Kasumi-1 (cell line): ENCODE data around the gene GPR50.

Experiments used
- DNase-seq, 2 experiments: peaks; one replicate each; lab custom pipeline; 2025; lab: John Stamatoyannopoulos, UW

GPR50 gene

DNA sequence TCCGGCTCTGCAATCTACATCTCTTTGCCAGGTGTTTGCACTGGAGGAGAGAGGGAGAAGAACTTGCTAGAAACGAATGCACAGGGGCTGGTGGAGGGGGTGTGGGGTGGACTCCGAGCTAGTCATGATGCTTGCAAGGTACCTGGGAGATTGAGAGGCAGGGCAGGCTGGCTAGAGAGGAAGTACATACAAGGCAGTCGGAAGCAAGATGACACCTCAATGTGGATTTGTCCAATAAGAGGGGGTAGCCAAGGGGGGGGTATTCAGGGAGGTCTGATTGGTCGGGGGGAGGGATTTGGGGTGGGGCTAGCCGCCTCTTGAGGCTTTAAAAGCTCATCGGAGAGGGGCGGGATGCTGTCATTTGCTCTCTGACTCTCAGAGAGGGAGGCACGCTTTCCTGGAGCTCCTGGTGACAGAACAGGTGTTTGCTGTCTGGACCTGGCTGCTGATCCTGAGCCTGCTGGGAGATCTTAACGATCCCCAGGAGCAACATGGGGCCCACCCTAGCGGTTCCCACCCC, at the start of gene GPR50:
Gene GPR50, plus strand, starts transcription at position 354 of the 520 bp plus-strand sequence. Its CDS starts 138 bp downstream, at position 492.
- no peak for DNase-seq

DNA sequence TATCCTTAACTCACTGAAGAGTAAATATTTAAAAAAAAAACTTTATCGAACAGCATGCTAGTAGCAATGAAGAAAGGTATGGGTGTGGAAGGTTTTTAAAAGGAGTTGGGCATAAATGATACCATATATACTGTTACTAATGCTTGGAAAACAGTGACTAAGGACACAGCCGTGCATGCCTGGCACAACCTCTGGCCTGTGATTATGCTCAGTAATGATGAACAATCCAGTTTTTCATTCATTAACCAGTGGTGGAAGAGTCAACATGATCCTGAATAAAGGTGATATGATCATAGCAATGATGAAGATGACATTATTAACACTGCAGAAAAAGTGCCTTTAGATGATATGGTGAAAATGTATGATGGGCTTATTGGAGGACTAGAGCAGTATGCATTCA, 43.9 kb upstream of the GPR50 start:
- DNase-seq: no peak

DNA sequence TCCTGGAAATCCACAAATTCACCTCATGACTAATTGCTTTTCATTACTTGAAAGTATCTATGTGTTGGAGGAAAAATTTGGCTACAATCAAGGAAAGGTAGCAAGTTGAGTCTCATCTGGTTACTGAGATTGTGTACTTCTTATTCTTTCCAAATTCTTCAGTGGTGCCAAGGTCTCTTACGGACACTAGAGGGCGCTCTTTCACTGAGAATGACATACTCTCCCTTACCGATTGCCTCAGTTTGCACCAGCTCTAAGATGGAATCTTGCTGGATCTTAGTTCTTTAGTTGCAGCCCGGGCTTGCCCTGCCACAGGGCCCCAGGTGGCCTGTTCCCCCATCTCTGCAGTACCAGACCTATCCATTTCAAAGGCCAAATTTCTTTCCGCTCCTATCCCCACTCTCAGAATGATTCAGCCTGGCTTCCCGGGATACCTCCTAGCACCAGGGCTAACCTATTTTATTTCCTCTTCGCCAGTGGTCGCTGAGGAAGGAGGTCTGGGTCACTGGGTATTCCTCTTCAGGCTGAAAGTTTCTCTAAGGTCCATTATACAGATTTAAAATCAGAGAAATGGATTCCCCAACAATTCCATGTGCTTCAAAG, 24.6 kb upstream of the GPR50 start:
- peak; percentile 51 to 61 for DNase-seq

DNA sequence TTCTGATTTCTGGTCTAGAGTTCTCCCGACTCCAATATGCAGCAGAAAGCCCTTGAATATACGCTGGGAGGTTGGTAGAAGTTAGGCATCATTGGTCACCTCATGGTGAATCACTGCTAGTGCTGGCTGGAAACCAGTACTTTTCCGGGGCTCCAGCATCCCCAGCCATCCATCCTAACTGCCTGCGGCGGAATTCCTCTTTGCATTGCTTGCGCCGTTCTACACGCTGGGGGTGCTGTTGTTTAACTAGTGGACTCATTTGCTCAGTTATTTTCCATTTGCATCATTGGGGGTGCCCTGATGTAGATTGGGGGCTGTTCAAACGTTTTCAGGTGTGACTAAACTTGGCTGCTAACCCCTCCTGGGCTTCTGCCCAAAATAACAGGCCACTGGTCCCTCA, 23.3 kb upstream of the GPR50 start:
- peak in 1 of 2 experiments; percentile 4 for DNase-seq

DNA sequence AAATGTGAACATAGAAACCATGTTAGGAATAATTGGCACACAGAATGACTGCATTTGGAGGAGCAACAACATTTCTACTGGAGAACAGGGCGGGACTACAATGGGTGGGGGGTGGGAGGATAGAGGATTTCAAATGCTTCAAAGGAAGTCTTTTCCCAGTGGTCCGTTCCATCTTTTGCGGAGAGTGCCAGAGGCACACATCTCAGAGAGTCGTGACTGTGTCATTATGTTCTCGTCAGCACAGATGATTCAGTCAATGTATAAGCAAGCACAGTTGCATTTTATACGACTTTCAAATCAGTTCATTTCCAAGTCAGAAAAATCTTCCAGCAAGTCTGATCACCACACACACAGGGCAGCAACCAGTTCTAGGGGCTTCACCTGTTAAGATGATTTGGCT, 22.7 kb upstream of the GPR50 start:
- no peak for DNase-seq

- no peak for DNase-seq
These were observed 21.1 kb upstream of the GPR50 start for GRCh38 chrX:151155234-151155633.

DNA sequence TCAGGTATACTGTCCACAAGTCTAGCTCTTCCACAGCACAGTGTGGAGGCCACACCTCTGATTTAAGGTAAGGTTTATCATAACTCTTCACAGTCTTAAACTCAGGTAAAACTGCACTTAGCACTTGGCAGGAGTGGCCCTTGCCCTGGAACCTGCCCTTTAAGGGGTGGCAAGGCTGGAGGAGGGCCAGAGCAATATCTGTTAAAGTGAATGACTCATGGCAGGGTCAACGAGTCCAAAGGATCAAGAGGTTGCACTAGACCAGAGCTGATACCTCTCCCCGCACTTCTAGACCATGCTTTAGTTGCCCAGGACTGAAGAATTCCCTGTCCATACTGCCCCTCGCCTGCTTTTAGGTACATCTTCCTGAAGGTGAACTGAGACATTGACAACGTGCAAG, 14.7 kb upstream of the GPR50 start:
- DNase-seq: no peak

GRCh38 chrX:151167791-151168345, 8.5 kb upstream of the GPR50 start:
- DNase-seq: no peak

DNA sequence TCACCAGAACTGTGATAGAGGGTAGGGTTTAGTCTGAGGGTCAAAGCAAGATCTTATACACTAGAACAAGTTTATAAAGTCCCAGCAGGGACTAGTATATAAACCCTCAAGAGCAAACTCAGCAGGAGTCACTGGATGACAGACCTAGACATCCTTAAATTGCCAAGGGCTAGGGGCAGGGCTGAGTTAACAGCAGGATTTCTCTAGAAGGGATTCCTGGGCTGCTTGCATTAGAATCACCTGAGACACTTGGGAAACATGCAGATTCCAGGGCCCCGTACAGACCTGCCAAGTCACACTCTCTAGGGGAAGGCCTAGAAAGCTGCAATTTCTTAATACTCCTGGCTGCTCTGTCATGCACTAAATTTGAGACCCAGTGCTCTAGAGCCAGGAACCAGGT, 6.6 kb upstream of the GPR50 start:
- no peak for DNase-seq

DNA sequence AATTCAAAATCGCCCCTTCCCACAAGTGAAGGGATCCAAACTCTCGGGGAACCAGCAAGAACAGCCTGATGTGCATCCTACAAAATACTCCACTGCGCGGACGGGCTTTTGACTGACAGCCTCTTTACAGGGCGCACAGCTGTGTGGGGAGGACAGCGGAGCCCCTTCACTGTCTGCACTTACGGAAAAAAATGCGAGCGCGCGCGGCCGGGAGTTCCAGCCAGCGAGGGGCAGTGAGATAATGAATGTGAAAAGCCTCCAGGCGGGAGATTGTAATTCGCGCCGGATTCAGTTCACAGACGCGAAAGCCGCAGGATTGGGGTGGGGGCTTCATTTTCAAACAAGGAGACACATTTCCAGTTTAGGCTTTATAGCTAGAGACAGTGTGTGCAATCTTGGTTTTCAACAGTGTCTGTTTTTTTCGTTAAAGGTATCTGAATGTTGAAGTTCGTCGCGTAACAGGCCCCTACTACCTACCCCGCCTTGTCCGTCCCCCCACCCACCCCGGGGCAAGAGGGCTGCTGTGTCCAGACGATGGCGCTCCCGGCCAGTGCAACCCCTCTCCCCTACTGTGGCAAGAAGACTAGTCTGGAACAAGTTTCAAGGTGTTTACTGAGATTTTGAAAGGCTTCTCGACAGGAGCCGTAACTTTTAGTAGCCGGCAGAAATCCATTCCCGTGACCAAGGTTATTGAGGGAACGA, 1.7 kb upstream of the GPR50 start:
- no peak for DNase-seq

DNA sequence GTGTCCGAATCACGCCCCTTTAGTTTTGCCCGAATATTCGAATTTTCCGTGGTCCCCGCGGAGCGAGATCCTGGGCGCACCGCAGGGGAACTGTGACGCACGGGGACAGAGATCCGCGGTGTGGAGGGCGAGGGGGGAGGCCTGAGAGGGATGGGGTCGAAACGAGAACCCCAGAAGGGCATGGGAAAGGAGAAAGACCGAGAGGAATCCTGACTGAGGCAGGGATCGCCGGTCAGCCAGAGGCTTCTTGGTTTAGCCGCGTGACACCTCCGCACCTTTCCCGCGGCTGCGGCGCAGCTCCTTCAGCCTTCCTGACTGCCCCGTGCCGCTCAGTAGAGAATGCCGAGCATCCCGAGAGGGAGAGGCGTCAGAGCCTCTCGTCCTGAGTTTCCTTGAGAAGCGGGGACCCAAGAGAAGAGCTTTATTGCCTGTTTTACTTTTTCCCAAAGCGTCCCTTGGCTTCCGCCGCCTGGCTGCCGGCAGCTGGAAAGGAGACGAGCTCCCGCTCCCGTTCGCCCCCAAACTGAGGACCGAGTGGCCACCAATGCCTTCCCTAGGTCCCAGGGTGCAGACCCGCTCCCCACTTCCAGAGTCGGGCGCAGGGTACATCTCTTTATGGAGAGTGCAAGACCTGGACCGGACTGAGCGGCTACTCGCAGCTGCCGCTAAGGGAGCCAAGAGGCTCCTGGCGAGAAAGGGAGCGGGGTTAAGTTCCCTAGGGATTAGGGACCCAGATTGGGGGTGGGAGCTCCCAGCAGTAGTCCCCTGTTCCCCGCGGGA, 911 bp upstream of the GPR50 start:
- DNase-seq: no peak

DNA sequence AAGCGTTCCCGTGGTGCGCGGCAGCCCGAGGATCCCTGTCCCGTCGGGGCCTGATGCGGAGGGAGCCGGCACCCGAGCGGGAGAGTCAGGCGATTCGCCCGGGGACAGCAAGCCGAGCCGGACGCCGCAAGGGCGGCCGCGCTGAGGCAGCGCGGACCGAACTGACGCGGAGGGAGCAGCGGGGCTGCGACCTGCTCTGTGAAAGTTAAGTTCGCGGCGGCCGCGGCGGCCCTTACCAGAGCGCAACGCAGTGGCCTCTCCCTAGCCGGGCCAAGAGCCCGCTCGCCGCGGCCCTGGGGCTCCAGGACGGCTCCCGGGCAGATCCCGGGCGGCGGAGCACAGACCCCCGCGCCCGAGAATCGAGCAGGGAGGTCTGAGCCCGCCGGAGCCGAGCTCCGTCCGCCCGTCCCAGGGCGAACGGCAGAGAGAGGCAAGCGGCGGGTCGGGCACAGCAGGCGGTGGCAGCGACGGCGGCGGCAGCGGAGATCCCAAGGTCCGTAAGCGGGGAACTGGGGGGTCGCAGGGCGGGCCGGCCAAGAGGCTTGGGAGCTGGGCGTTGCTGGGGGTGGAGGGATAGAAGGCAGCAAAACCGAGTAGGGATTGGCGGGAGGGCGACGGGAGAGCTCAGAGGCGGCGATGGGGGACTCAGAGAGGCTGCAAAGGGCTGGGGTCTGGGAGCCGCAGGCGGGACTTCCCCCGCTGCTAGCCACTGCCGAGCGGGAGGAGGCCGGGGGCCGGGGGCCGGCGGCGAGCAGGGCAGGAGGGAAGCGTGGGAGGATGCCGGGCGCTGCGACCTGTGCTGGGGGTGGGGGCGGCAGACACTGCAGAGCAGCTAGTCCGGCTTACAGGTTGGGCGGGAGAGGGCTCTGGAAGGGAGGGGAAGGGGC, 1.0 kb downstream of the GPR50 start:
- DNase-seq: no peak

- no peak for DNase-seq
These were observed 2.4 kb downstream of the GPR50 start for GRCh38 chrX:151178746-151179145.

DNA sequence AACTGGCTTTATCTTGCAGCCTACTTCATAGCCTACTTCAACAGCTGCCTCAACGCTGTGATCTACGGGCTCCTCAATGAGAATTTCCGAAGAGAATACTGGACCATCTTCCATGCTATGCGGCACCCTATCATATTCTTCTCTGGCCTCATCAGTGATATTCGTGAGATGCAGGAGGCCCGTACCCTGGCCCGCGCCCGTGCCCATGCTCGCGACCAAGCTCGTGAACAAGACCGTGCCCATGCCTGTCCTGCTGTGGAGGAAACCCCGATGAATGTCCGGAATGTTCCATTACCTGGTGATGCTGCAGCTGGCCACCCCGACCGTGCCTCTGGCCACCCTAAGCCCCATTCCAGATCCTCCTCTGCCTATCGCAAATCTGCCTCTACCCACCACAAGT, 4.0 kb downstream of the GPR50 start:
- DNase-seq: no peak

DNA sequence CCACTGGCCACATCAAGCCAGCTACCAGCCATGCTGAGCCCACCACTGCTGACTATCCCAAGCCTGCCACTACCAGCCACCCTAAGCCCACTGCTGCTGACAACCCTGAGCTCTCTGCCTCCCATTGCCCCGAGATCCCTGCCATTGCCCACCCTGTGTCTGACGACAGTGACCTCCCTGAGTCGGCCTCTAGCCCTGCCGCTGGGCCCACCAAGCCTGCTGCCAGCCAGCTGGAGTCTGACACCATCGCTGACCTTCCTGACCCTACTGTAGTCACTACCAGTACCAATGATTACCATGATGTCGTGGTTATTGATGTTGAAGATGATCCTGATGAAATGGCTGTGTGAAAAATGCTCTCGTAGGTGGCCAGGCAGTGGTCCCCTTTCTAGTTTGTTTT, 4.7 kb downstream of the GPR50 start:
- no peak for DNase-seq

DNA sequence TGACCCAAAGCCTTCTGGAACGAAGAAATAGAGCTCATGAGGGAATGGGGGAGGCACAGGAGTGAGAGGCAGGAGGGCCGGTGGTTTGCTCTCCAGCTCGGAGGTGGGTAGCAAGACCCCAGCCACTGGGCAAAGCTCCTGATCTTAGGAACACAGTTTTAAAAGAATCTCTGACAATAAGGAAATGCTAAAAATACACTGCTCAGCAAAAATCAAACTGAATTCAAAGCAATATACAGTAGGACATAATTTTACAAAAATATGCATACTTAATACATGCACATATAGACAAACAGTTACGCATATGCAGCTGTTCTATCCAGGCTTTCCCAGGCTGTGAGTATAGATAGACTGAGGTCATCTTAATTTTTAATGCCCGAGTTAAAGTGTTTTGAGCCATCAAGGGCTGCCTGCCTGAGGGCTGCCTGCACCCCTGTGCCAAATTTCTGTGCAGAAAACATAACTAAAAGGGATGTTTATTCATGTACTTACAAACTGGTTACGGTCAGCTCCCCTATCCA, 6.9 kb downstream of the GPR50 start:
- no peak for DNase-seq

DNA sequence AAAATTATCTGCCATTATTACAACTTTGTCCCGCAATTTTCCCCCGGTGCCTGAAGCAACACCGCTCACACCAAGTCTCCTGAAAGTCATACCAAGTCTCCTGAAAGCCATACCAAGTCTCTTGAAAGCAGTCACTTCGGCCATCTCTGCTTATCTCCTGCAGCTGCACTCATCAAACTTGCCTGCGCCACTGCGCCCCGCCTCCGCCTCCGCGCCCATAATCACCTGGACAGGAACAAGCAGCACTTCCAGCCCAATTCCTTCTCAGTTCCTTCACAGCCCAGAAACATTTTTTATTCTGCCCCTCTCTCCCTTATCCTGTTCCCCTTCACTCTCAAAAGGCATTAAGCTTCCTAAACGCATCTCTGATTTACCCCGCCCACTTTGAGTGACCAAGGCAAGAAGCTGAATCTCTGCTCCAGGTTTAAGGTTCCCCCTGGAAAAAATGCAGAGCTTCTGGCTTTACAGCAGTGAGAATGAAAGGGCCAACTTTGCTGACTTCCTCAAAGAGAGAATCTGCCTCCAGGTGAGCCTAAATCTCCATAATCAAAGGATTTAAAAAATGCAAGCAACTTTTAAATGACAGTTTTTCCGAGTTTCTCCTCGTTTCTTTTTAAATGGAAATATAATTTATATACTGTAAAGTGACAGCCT, 7.7 kb downstream of the GPR50 start:
- no peak for DNase-seq

DNA sequence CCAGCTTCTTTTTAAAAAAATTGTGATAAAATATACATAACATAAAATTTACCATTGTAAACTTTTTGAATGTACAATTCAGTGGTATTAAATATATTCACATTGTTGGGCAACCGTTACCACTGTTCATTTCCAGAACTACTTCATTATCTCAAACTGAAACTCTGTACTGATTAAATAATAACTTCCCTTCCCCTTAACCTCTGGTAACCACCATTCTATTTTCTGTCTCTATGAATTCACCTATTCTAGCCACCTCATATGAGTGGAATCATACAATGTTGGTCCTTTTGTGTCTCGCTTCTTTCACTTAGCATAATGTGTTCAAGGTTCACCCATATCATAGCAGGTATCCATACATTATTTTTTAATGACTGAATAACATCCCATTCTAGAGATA, 8.3 kb downstream of the GPR50 start:
- no peak for DNase-seq

DNA sequence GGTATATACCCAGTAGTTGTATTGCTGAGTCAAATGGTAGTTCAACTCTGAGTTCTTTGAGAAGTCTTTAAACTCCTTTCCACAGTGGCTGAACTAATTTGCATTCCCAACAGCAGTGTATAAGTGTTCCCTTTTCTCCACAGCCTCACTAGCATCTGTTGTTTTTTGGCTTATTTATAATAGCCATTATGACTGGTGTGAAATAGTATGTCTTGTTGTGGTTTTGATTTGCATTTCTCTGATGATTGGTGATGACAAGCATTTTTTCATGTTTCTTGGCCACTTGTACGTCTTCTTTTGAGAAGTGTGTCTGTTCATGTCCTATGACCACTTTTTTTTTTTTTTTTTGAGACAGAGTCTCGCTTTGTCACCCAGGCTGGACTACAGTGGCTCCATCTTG, 30.5 kb downstream of the GPR50 start:
- DNase-seq: no peak

- DNase-seq: no peak
These were observed 49.5 kb downstream of the GPR50 start for GRCh38 chrX:151225843-151226242.

GRCh38 chrX:151226941-151227340, 50.6 kb downstream of the GPR50 start:
- DNase-seq: no peak
